Measurements from ENCODE around the gene ABCF2. TPM values are rescaled to one million over a fixed set of nuclear protein-coding genes. Genes with fewer than 3 reads are reported as not detected.

The ABCF2 gene
- total and polyA plus RNA-seq, 2 of the 13 experiments (the other 11 are each of a cell fraction or from before 2014, with no cell fraction given): 16.3 to 42.5 TPM

DNA sequence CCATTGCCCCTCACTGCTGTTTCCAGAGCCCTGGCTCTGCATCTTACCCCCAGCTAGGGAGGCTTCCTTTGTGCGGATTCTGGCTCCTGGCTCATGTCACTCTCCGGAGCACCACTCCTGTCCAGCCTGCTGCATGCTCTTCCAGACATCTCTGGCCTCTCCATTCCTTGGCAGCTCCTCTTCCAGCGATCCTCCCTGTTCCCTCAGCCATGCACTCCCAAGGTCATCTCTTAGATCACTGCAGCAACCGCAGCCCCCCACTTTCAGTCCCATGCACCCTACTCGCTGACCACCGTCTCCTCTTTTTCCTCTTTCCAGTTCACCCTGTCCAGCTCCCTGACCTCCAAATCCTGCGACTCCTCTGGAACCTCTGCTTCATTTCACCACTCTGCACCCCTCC, 28.4 kb upstream of the ABCF2 start:
- Histone ChIP-seq H3K27me3 (ENCODE audit: control insufficient read depth in 1 of 2, insufficient read depth in 2 of 2, low read length in 2 of 2) (peaks cover 15 to 76% of the 10 kb centered on the region in 2 experiments), H3K79me2 (ENCODE audit: insufficient read depth, low read length) (no peaks in the 10 kb centered on the region), H3K4me3 (replicated peaks in 1 of 3; ENCODE audit: insufficient read depth in 1 of 3, low read depth in 2 of 3, low read length in 3 of 3) (no peak overlapping the region), H3K9me3 (ENCODE audit: low read length) (no peaks in the 10 kb centered on the region), H3K4me2 (ENCODE audit: low read depth, low read length) (no peak overlapping the region), H3K27ac (ENCODE audit: extremely low read length, insufficient read depth, low read length) (no peak overlapping the region), H3K36me3 (replicated peaks in 1 of 2; ENCODE audit: control insufficient read depth in 1 of 2, insufficient read depth in 2 of 2, low read length in 2 of 2) (no peaks in the 10 kb centered on the region), H3K4me1 (ENCODE audit: insufficient read depth, low read length) (peaks cover 22% of the 10 kb centered on the region), H3K9ac (ENCODE audit: insufficient read depth, low read depth, low read length) (no peak overlapping the region), H2AFZ (ENCODE audit: low read length) (no peak overlapping the region), H4K20me1 (ENCODE audit: insufficient read depth, low read length) (no peaks in the 10 kb centered on the region)
- in situ Hi-C loops (cut with HindIII; ENCODE audit: extremely low pct_ligation_motif_present, low pct_unique_long_range_greater_than_20kb): no loop called here
- no TSS peak for BruUV-seq (replicated peaks)
- 15% methylated on average over 7 of the region's 7 CpGs for WGBS (ENCODE audit: low lambda C conversion rate)
- no peak for FAIRE-seq
- TF ChIP-seq, protein P1, sequence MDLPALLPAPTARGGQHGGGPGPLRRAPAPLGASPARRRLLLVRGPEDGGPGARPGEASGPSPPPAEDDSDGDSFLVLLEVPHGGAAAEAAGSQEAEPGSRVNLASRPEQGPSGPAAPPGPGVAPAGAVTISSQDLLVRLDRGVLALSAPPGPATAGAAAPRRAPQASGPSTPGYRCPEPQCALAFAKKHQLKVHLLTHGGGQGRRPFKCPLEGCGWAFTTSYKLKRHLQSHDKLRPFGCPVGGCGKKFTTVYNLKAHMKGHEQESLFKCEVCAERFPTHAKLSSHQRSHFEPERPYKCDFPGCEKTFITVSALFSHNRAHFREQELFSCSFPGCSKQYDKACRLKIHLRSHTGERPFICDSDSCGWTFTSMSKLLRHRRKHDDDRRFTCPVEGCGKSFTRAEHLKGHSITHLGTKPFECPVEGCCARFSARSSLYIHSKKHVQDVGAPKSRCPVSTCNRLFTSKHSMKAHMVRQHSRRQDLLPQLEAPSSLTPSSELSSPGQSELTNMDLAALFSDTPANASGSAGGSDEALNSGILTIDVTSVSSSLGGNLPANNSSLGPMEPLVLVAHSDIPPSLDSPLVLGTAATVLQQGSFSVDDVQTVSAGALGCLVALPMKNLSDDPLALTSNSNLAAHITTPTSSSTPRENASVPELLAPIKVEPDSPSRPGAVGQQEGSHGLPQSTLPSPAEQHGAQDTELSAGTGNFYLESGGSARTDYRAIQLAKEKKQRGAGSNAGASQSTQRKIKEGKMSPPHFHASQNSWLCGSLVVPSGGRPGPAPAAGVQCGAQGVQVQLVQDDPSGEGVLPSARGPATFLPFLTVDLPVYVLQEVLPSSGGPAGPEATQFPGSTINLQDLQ (CRISPR knock-in tag; IDR thresholded peaks at IDR 0.05): no peak
- TF ChIP-seq TAF15 (IDR thresholded peaks at IDR 0.05; ENCODE audit: low read depth, low read length, poor library complexity, severe bottlenecking) (no peak), CENPT (CRISPR knock-in tag; IDR thresholded peaks at IDR 0.05; ENCODE audit: low read depth) (no peak), U2AF2 (IDR thresholded peaks at IDR 0.05; ENCODE audit: low read depth, low read length) (no peak), ZNF619 (CRISPR knock-in tag; IDR thresholded peaks at IDR 0.05) (no peak), AGO2 (optimal IDR thresholded peaks at IDR 0.05; ENCODE audit: low read depth, low read length) (no peak), ZNF333 (CRISPR knock-in tag; IDR thresholded peaks at IDR 0.05; ENCODE audit: borderline replicate concordance) (no peak)
- TF ChIP-seq, protein P2, sequence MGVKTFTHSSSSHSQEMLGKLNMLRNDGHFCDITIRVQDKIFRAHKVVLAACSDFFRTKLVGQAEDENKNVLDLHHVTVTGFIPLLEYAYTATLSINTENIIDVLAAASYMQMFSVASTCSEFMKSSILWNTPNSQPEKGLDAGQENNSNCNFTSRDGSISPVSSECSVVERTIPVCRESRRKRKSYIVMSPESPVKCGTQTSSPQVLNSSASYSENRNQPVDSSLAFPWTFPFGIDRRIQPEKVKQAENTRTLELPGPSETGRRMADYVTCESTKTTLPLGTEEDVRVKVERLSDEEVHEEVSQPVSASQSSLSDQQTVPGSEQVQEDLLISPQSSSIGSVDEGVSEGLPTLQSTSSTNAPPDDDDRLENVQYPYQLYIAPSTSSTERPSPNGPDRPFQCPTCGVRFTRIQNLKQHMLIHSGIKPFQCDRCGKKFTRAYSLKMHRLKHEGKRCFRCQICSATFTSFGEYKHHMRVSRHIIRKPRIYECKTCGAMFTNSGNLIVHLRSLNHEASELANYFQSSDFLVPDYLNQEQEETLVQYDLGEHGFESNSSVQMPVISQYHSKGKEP (CRISPR knock-in tag; IDR thresholded peaks at IDR 0.05): no peak
- TF ChIP-seq, protein P3, sequence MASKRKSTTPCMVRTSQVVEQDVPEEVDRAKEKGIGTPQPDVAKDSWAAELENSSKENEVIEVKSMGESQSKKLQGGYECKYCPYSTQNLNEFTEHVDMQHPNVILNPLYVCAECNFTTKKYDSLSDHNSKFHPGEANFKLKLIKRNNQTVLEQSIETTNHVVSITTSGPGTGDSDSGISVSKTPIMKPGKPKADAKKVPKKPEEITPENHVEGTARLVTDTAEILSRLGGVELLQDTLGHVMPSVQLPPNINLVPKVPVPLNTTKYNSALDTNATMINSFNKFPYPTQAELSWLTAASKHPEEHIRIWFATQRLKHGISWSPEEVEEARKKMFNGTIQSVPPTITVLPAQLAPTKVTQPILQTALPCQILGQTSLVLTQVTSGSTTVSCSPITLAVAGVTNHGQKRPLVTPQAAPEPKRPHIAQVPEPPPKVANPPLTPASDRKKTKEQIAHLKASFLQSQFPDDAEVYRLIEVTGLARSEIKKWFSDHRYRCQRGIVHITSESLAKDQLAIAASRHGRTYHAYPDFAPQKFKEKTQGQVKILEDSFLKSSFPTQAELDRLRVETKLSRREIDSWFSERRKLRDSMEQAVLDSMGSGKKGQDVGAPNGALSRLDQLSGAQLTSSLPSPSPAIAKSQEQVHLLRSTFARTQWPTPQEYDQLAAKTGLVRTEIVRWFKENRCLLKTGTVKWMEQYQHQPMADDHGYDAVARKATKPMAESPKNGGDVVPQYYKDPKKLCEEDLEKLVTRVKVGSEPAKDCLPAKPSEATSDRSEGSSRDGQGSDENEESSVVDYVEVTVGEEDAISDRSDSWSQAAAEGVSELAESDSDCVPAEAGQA (IDR thresholded peaks at IDR 0.05; ENCODE audit: low read depth): no peak
- TF ChIP-seq, protein P3 (CRISPR knock-in tag; IDR thresholded peaks at IDR 0.05; ENCODE audit: borderline replicate concordance): no peak
- intact Hi-C loops (cut with micrococcal nuclease; ENCODE audit: unreplicated experiment): no loop called here
- no peak for ATAC-seq
- ChIA-PET POLR2A (no interaction called here), CTCF (ENCODE audit: low intra/inter-chr PET ratio, low total read pairs) (no interaction called here)
- DNase-seq (ENCODE audit: low spot score): no peak
